ENCODE measurements around the gene ZDHHC9. TPM values are rescaled to one million over a fixed set of nuclear protein-coding genes. Genes with fewer than 3 reads are reported as not detected.

Gene ZDHHC9
- total RNA-seq, result 10 to 100 TPM; 15.5 to 17.0 TPM

GRCh38 chrX:129843459-129844306 is at the start of gene ZDHHC9:
ZDHHC9 (minus strand) TSS chrX:129843886; CDS start chrX:129841945, 1,941 bp downstream.

GRCh38 chrX:129779747-129780146 is 63.9 kb downstream of the ZDHHC9 start, which contains the start of gene SASH3:
SASH3 (plus strand) TSS chrX:129779949; CDS start chrX:129780098, 149 bp downstream.

Small RNA genes lying within 50 kb of the gene (small RNA-seq; reads per million reads assigned to genes)
- gene RF00017, result 0 reads per million in 2 donors

Other genes with a start within 250 kb of the ZDHHC9 start
- gene APLN, start 188.9 kb downstream of the ZDHHC9 start, total RNA-seq, result under 1 TPM; under 0.01 TPM
- not detected for gene XPNPEP2, start 104.9 kb downstream of the ZDHHC9 start, total RNA-seq
- gene SASH3, start 63.9 kb downstream of the ZDHHC9 start, total RNA-seq, result not detected
- 10 to 100 TPM; 15.1 to 28.6 TPM for gene UTP14A, start 62.3 kb upstream of the ZDHHC9 start, total RNA-seq
- gene BCORL1, start 138.7 kb upstream of the ZDHHC9 start, total RNA-seq, result 1 to 10 TPM; 2.1 to 2.3 TPM